ENCODE results near the gene MUS81.
A peak's percentile ranks its signal among the peaks of the same experiment; 100 is the strongest.
"Not testable (repeated sequence)": the region's sequence is repeated elsewhere in the genome, so short reads cannot be mapped to it uniquely, and the experiment has no call there.

MUS81 gene

GRCh38 chr11:65848693-65849092, 11.5 kb upstream of the MUS81 start:
- not testable (repeated sequence) for DNase-seq (ENCODE audit: low spot score)

- DNase-seq (ENCODE audit: low spot score) = no peak
Observed at GRCh38 chr11:65849366-65849765, 10.9 kb upstream of the MUS81 start.

GRCh38 chr11:65849771-65850216, 10.4 kb upstream of the MUS81 start:
- no peak for DNase-seq (ENCODE audit: low spot score)

GRCh38 chr11:65850217-65851082, 9.8 kb upstream of the MUS81 start:
- no peak for DNase-seq (ENCODE audit: low spot score)

GRCh38 chr11:65851083-65851579, 9.1 kb upstream of the MUS81 start:
- no peak for DNase-seq (ENCODE audit: low spot score)

- no peak for DNase-seq (ENCODE audit: low spot score)
Observed at GRCh38 chr11:65851811-65852507, 8.3 kb upstream of the MUS81 start.

- DNase-seq (ENCODE audit: low spot score) = no peak
Observed at GRCh38 chr11:65852508-65853245, 7.6 kb upstream of the MUS81 start.

- DNase-seq (ENCODE audit: low spot score) = no peak
Observed at GRCh38 chr11:65853246-65853979, 6.8 kb upstream of the MUS81 start.

GRCh38 chr11:65854161-65854592, 6.1 kb upstream of the MUS81 start:
- DNase-seq (ENCODE audit: low spot score) = no peak

GRCh38 chr11:65854852-65855837, 5.1 kb upstream of the MUS81 start:
- DNase-seq (ENCODE audit: low spot score) = no peak

GRCh38 chr11:65855927-65856363, 4.3 kb upstream of the MUS81 start:
- DNase-seq (ENCODE audit: low spot score) = no peak

- peak; percentile 82 for DNase-seq (ENCODE audit: low spot score)
Observed at GRCh38 chr11:65856689-65857499, 3.3 kb upstream of the MUS81 start.

GRCh38 chr11:65857500-65857852, 2.8 kb upstream of the MUS81 start:
- peak; percentile 60 for DNase-seq (ENCODE audit: low spot score)

GRCh38 chr11:65857853-65858680, 2.2 kb upstream of the MUS81 start, which contains the start of gene CFL1:
Gene CFL1 (minus strand): TSS chr11:65858180. CDS start chr11:65858099, 81 bp downstream.
- peak; percentile 97 for DNase-seq (ENCODE audit: low spot score)

GRCh38 chr11:65858681-65859087, 1.5 kb upstream of the MUS81 start:
- DNase-seq (ENCODE audit: low spot score) = no peak

GRCh38 chr11:65859095-65859811, 980 bp upstream of the MUS81 start:
- peak; percentile 97 for DNase-seq (ENCODE audit: low spot score)

- DNase-seq (ENCODE audit: low spot score) = no peak
Observed at GRCh38 chr11:65859812-65860277, 388 bp upstream of the MUS81 start.

GRCh38 chr11:65861165-65861505, 902 bp downstream of the MUS81 start:
- no peak for DNase-seq (ENCODE audit: low spot score)
